ENCODE results near the gene CASK. TPM values are rescaled to one million over a fixed set of nuclear protein-coding genes. Genes with fewer than 3 reads are reported as not detected.

The CASK gene
- total RNA-seq, 1 experiment from 2014 or later = 33.5 TPM

- Histone ChIP-seq H3K4me3 (ENCODE audit: low read depth in 2 of 2, low read length in 2 of 2) (no peak overlapping the region), H3K27ac (ENCODE audit: low read length) (no peak overlapping the region), H3K27me3 (ENCODE audit: control insufficient read depth, insufficient read depth, low read length) (no peaks in the 10 kb centered on the region), H3K36me3 (ENCODE audit: control insufficient read depth, insufficient read depth, low read length) (no peaks in the 10 kb centered on the region), H3K4me1 (ENCODE audit: control insufficient read depth, insufficient read depth, low read length) (no peaks in the 10 kb centered on the region), H3K9me3 (ENCODE audit: control insufficient read depth, insufficient read depth, low read depth, low read length) (no peaks in the 10 kb centered on the region)
- no peak for TF ChIP-seq SIN3A (IDR thresholded peaks at IDR 0.05; ENCODE audit: borderline replicate concordance, insufficient read depth, low read depth, low read length)
- no peak for TF ChIP-seq CTCF (IDR thresholded peaks at IDR 0.05)
- no peak for TF ChIP-seq REST (IDR thresholded peaks at IDR 0.05; ENCODE audit: insufficient read depth in 1 of 2, low read depth in 2 of 2, low read length in 1 of 2)
- TF ChIP-seq TCF7L2 (IDR thresholded peaks at IDR 0.05; ENCODE audit: low read depth, low read length) = no peak
- no peak for TF ChIP-seq POLR2AphosphoS5 (IDR thresholded peaks at IDR 0.05; ENCODE audit: low read depth, low read length)
- ATAC-seq (no peak), DNase-seq (ENCODE audit: low read depth, low spot score) (no peak)
- ChIA-PET CTCF (no interaction called here), POLR2A (no interaction called here)
- in situ Hi-C loops (cut with HindIII; ENCODE audit: low pct_unique_long_range_greater_than_20kb, low sequenced_read_pairs) (no loop called here), intact Hi-C loops (cut with micrococcal nuclease; ENCODE audit: unreplicated experiment) (no loop called here)
- no TSS peak for BruUV-seq (replicated peaks)
These were observed 359.5 kb downstream of the CASK start for GRCh38 chrX:41563876-41564275.

- no peaks in the 10 kb centered on the region for H3K27me3 ChIP-seq (ENCODE audit: control insufficient read depth, insufficient read depth, low read length)
- CTCF ChIA-PET = no interaction called here
- no peaks in the 10 kb centered on the region for H3K4me1 ChIP-seq (ENCODE audit: control insufficient read depth, insufficient read depth, low read length)
- no peaks in the 10 kb centered on the region for H3K36me3 ChIP-seq (ENCODE audit: control insufficient read depth, insufficient read depth, low read length)
- H3K4me3 ChIP-seq (ENCODE audit: low read depth in 2 of 2, low read length in 2 of 2) = no peak overlapping the region
- BruUV-seq (replicated peaks) = no TSS peak
- POLR2A ChIA-PET = no interaction called here
- ATAC-seq = no peak
- in situ Hi-C loops (cut with HindIII; ENCODE audit: low pct_unique_long_range_greater_than_20kb, low sequenced_read_pairs) (no loop called here), intact Hi-C loops (cut with micrococcal nuclease; ENCODE audit: unreplicated experiment) (no loop called here)
- H3K9me3 ChIP-seq (ENCODE audit: control insufficient read depth, insufficient read depth, low read depth, low read length) = no peaks in the 10 kb centered on the region
- peak; percentile 10 for DNase-seq (ENCODE audit: low read depth, low spot score)
- no peak overlapping the region for H3K27ac ChIP-seq (ENCODE audit: low read length)
- no peak for TF ChIP-seq CTCF (IDR thresholded peaks at IDR 0.05)
- TF ChIP-seq TCF7L2 (IDR thresholded peaks at IDR 0.05; ENCODE audit: low read depth, low read length) = no peak
- no peak for TF ChIP-seq REST (IDR thresholded peaks at IDR 0.05; ENCODE audit: insufficient read depth in 1 of 2, low read depth in 2 of 2, low read length in 1 of 2)
- no peak for TF ChIP-seq POLR2AphosphoS5 (IDR thresholded peaks at IDR 0.05; ENCODE audit: low read depth, low read length)
- no peak for TF ChIP-seq SIN3A (IDR thresholded peaks at IDR 0.05; ENCODE audit: borderline replicate concordance, insufficient read depth, low read depth, low read length)
These were observed 362.3 kb downstream of the CASK start for GRCh38 chrX:41561045-41561444.

All from Panc1 (cell line).